Endothelial cell of umbilical vein (primary cell): ENCODE data around the gene KCNIP1. TPM values are rescaled to one million over a fixed set of nuclear protein-coding genes. Genes with fewer than 3 reads are reported as not detected.

Source experiments
- BruUV-seq: library from RNA; stranded (reverse); fragments of 400-500 nt; replicated peaks from 2 replicates; lab custom pipeline; 2021; lab: Mats Ljungman, UMichigan
- CTCF ChIA-PET: fragments of 300-600, 350-600 bp; sonication (Branson Sonifier 250); formaldehyde crosslinking; loops from one replicate; lab custom pipeline; 2021; ENCODE audit warnings: antibody characterized with exemption, inconsistent platforms; lab: Charles Lee
- POLR2A ChIA-PET: fragments of 300-600, 350-600 bp; sonication (Branson Sonifier 250); formaldehyde crosslinking; loops from one replicate; lab custom pipeline; 2021; ENCODE audit warnings: antibody characterized with exemption, inconsistent platforms; lab: Charles Lee
- DNase-seq: peaks from one replicate; pipeline ENCODE4 v3.0.0-alpha.2; 2011; ENCODE audit warnings: low read depth, low spot score
- FAIRE-seq: peaks from 2 replicates; lab custom pipeline; 2011; peaks lifted over from hg19 to GRCh38; lab: Jason Lieb, UNC
- H2AFZ ChIP-seq: 2 replicates; pipeline ENCODE4 v1.6.0; 2012; ENCODE audit warnings: low read depth, low read length, control low read depth, inconsistent platforms
- H3K27ac ChIP-seq: 2 replicates; pipeline ENCODE4 v1.5.1; 2011; ENCODE audit warnings: low read depth, mild to moderate bottlenecking, control low read depth, low read length, moderate library complexity; ENCODE audit not compliant: insufficient read depth
- H3K27me3 ChIP-seq, 2 experiments: 2 replicates each; pipeline versions ENCODE4 v1.6.0 to v1.6.1; 2011; ENCODE audit warnings: low read length in 2 of 2, mixed read lengths in 1 of 2; ENCODE audit not compliant: control insufficient read depth in 2 of 2, insufficient read depth in 2 of 2
- H3K36me3 ChIP-seq, 2 experiments: 2 replicates in 1 of 2; 3 replicates in 1 of 2; pipeline ENCODE4 v1.5.1; 2011; ENCODE audit warnings: low read length in 2 of 2, mild to moderate bottlenecking in 1 of 2, moderate library complexity in 1 of 2; ENCODE audit not compliant: control insufficient read depth in 2 of 2, insufficient read depth in 2 of 2; ENCODE audit errors: extremely low read depth in 1 of 2
- H3K4me1 ChIP-seq: 3 replicates; pipeline ENCODE4 v1.5.1; 2011; ENCODE audit warnings: mild to moderate bottlenecking, low read length; ENCODE audit not compliant: control insufficient read depth, insufficient read depth; ENCODE audit errors: extremely low read depth
- H3K4me2 ChIP-seq: 2 replicates; pipeline ENCODE4 v1.6.1; 2011; ENCODE audit warnings: low read length, control low read depth, mixed read lengths; ENCODE audit not compliant: insufficient read depth
- H3K4me3 ChIP-seq, 3 experiments: fragments of 200-600 bp in 1 of 3; sonication (generic), shearing (Covaris generic) in 1 of 3; replicated peaks in 1 of 3; 2 replicates each; pipeline ENCODE4 v1.5.1; 2011 to 2016; ENCODE audit warnings: control low read depth in 3 of 3, low read length in 3 of 3, mild to moderate bottlenecking in 2 of 3, inconsistent platforms in 1 of 3, low read depth in 1 of 3, moderate library complexity in 1 of 3; ENCODE audit not compliant: insufficient read depth in 1 of 3
- H3K79me2 ChIP-seq: 2 replicates; pipeline ENCODE4 v1.6.0; 2012; ENCODE audit warnings: low read length, inconsistent platforms; ENCODE audit not compliant: control insufficient read depth, insufficient read depth
- H3K9ac ChIP-seq: replicated peaks from 2 replicates; pipeline ENCODE3; 2011; ENCODE audit warnings: low read length, control low read depth; ENCODE audit not compliant: insufficient read depth; ENCODE audit errors: extremely low read depth
- H3K9me1 ChIP-seq: replicated peaks from 3 replicates; pipeline ENCODE4 v1.6.0; 2011; ENCODE audit warnings: mild to moderate bottlenecking, low read length; ENCODE audit not compliant: control insufficient read depth, insufficient read depth; ENCODE audit errors: extremely low read depth
- H3K9me3 ChIP-seq: replicated peaks from 2 replicates; pipeline ENCODE4 v1.5.1; 2012; ENCODE audit warnings: low read length, inconsistent platforms; ENCODE audit not compliant: control insufficient read depth, insufficient read depth
- H4K20me1 ChIP-seq: replicated peaks from 2 replicates; pipeline ENCODE3; 2011; ENCODE audit warnings: mild to moderate bottlenecking, low read length; ENCODE audit not compliant: control insufficient read depth, insufficient read depth; ENCODE audit errors: extremely low read depth
- EZH2 ChIP-seq: IDR thresholded peaks from 2 replicates; pipeline ENCODE4 v1.6.1; 2012; ENCODE audit warnings: borderline replicate concordance, low read depth, mild to moderate bottlenecking, moderate library complexity, low read length, inconsistent platforms; ENCODE audit not compliant: severe bottlenecking
- FOS ChIP-seq: IDR thresholded peaks from 2 replicates; pipeline ENCODE4 v1.6.1; 2011; ENCODE audit warnings: mild to moderate bottlenecking, low read length, moderate library complexity, borderline replicate concordance; ENCODE audit not compliant: insufficient read depth
- GATA2 ChIP-seq: IDR thresholded peaks from 2 replicates; pipeline ENCODE4 v1.7.0; 2011; ENCODE audit warnings: low read depth, mild to moderate bottlenecking, moderate library complexity, mixed read lengths, low read length; ENCODE audit not compliant: insufficient read length, insufficient read depth
- JUN ChIP-seq: IDR thresholded peaks from 2 replicates; pipeline ENCODE4 v1.6.1; 2011; ENCODE audit warnings: borderline replicate concordance, low read depth; ENCODE audit not compliant: insufficient read length, insufficient read depth
- MYC ChIP-seq: IDR thresholded peaks from one replicate; pipeline ENCODE4 v1.6.1; 2011; ENCODE audit warnings: mild to moderate bottlenecking, low read depth, low read length
- POLR2A ChIP-seq: IDR thresholded peaks from 2 replicates; pipeline ENCODE4 v1.6.1; 2012; ENCODE audit warnings: low read depth, mild to moderate bottlenecking, control low read depth, low read length
- POLR2AphosphoS5 ChIP-seq: IDR thresholded peaks from 2 replicates; pipeline ENCODE4 v1.6.1; 2012; ENCODE audit warnings: low read depth, mild to moderate bottlenecking, control low read depth, low read length, moderate library complexity; ENCODE audit not compliant: insufficient read depth
- dilution Hi-C: fragments of 300-500 bp; cut with MboI; formaldehyde crosslinking; loops from one replicate; pipeline ENCODE4 v1.15.0; 2019; ENCODE audit warnings: low sequenced_read_pairs; ENCODE audit not compliant: extremely low pct_ligation_motif_present
- intact Hi-C: fragments of 100-400 bp; cut with micrococcal nuclease; formaldehyde crosslinking; loops from one replicate; pipeline ENCODE4 v1.10.0; 2022
- polyA plus RNA-seq, 4 experiments: library from polyadenylated mRNA; depleted of rRNA in 3 of 4; stranded (reverse) in 3 of 4; unstranded in 1 of 4; fragments of >200 nt; gene quantifications; 2 replicates each; pipeline versions ENCODE4 v1.2.1 to v1.2.3, GENCODE V29; 2011 to 2012; ENCODE audit warnings: missing spikeins in 1 of 4
- total RNA-seq: library from RNA; stranded (reverse); gene quantifications from 2 replicates; pipeline ENCODE4 v1.2.3, GENCODE V29; 2021
- TF ChIP-seq, protein P1 (sequence below): IDR thresholded peaks from 2 replicates; pipeline ENCODE4 v1.6.1; 2011; ENCODE audit not compliant: insufficient read depth, insufficient read length
- TF ChIP-seq, protein P2 (sequence below), 2 donors: IDR thresholded peaks; 1 replicate in 1 of 2; 2 replicates in 1 of 2; pipeline ENCODE4 v1.5.1; 2011; ENCODE audit warnings: low read length in 2 of 2, mild to moderate bottlenecking in 2 of 2, moderate library complexity in 2 of 2, control low read depth in 1 of 2, inconsistent platforms in 1 of 2, low read depth in 1 of 2; ENCODE audit not compliant: insufficient read depth in 1 of 2; ENCODE audit errors: extremely low read depth in 1 of 2

The KCNIP1 gene
- total and polyA plus RNA-seq, 2 donors (not counting 3 experiments of a cell fraction or from before 2014, with no cell fraction given): 0.15 TPM; not detected in 1

DNA sequence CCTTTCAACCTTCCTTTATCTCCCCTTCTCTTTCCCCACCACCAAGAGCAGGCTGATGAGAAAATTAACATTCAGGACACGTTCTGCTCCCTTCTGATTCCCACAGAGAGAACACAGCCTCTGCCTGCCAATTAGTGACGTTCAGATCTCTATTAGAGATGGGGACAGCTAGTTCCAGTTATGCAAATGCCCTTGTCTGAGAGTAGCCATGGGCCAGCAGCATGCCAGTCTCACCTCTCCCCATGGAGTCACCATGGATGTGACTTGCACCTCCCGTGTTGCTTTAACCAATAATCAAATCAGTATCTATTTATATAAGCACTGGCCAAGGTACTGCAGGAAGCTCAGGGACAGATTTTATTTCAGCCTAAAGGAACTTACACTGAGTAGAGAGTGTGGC lies 61.3 kb downstream of the KCNIP1 start:
- H3K4me1 ChIP-seq: no peaks in the 10 kb centered on the region
- H4K20me1 ChIP-seq: no peaks in the 10 kb centered on the region
- dilution Hi-C loops: no loop called here
- H2AFZ ChIP-seq: no peak overlapping the region
- no peak overlapping the region for H3K27ac ChIP-seq
- CTCF ChIA-PET: interaction anchor here (1.1 to 1.3 kb wide), 3 partner anchors 10 to 130 kb away, joined by 3 to 5 read pairs (median 4); no protein-coding TSS in a partner anchor
- DNase-seq (no peak), FAIRE-seq (no peak)
- no peak overlapping the region for H3K4me3 ChIP-seq
- intact Hi-C loops: no loop called here
- BruUV-seq: no TSS peak
- no peak overlapping the region for H3K9ac ChIP-seq
- no peak overlapping the region for H3K4me2 ChIP-seq
- H3K79me2 ChIP-seq: no peaks in the 10 kb centered on the region
- H3K36me3 ChIP-seq: no peaks in the 10 kb centered on the region
- POLR2A ChIA-PET: no interaction called here
- H3K27me3 ChIP-seq: peaks cover 0 to 2% of the 10 kb centered on the region in 2 experiments
- H3K9me1 ChIP-seq: no peaks in the 10 kb centered on the region
- TF ChIP-seq MYC (no peak), POLR2A (no peak), FOS (no peak), EZH2 (no peak), GATA2 (no peak), POLR2AphosphoS5 (no peak), JUN (no peak)
- TF ChIP-seq, protein P1, sequence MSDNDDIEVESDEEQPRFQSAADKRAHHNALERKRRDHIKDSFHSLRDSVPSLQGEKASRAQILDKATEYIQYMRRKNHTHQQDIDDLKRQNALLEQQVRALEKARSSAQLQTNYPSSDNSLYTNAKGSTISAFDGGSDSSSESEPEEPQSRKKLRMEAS: no peak
- TF ChIP-seq, protein P2, sequence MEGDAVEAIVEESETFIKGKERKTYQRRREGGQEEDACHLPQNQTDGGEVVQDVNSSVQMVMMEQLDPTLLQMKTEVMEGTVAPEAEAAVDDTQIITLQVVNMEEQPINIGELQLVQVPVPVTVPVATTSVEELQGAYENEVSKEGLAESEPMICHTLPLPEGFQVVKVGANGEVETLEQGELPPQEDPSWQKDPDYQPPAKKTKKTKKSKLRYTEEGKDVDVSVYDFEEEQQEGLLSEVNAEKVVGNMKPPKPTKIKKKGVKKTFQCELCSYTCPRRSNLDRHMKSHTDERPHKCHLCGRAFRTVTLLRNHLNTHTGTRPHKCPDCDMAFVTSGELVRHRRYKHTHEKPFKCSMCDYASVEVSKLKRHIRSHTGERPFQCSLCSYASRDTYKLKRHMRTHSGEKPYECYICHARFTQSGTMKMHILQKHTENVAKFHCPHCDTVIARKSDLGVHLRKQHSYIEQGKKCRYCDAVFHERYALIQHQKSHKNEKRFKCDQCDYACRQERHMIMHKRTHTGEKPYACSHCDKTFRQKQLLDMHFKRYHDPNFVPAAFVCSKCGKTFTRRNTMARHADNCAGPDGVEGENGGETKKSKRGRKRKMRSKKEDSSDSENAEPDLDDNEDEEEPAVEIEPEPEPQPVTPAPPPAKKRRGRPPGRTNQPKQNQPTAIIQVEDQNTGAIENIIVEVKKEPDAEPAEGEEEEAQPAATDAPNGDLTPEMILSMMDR (IDR thresholded peaks at IDR 0.05; ENCODE audit: extremely low read depth in 1 of 2, insufficient read depth in 1 of 2, low read depth in 1 of 2, low read length in 2 of 2): no peak
- no peaks in the 10 kb centered on the region for H3K9me3 ChIP-seq
